Mucosa of descending colon (tissue), 3 donors: Measurements from ENCODE around the gene OSTN. TPM values are rescaled to one million over a fixed set of nuclear protein-coding genes. Genes with fewer than 3 reads are reported as not detected.

ENCODE experiments used
- ATAC-seq: fragments of 200-7000 bp; cut with Tn5 transposase; one replicate; pipeline ENCODE4 v1.9.1; 2020; ENCODE audit warnings: mild to moderate bottlenecking, moderate library complexity
- DNase-seq, 3 donors: peaks; one replicate each; pipeline ENCODE4 v3.0.0-alpha.2; 2020
- H3K36me3 ChIP-seq: fragments of 200-600 bp; one replicate; pipeline ENCODE4 v1.8.0; 2021; ENCODE audit warnings: low read depth, mild to moderate bottlenecking
- H3K4me1 ChIP-seq: fragments of 200-600 bp; one replicate; pipeline ENCODE4 v1.8.0; 2021; ENCODE audit warnings: low read depth, mild to moderate bottlenecking
- H3K4me3 ChIP-seq: fragments of 200-600 bp; one replicate; pipeline ENCODE4 v1.8.0; 2021; ENCODE audit warnings: mild to moderate bottlenecking
- H3K9me3 ChIP-seq: fragments of 200-600 bp; one replicate; pipeline ENCODE4 v1.8.0; 2021; ENCODE audit warnings: mild to moderate bottlenecking
- CTCF ChIP-seq: fragments of 200-600 bp; IDR thresholded peaks from one replicate; pipeline ENCODE4 v1.8.0; 2022; ENCODE audit warnings: antibody characterized with exemption, mild to moderate bottlenecking
- intact Hi-C, 2 donors: fragments of 100-400 bp; cut with DNase I in 1 of 2; cut with micrococcal nuclease in 1 of 2; formaldehyde crosslinking; loops; one replicate each; pipeline versions ENCODE4 v1.11.0 to v1.11.1; 2022; cut with DNase I, micrococcal nuclease
- total RNA-seq, 3 donors: library from RNA; stranded (reverse); fragmentation: NEBNext Ultra II Directional in 2 of 3; extraction: Animal tissue kit (Norgen Biotek cat#: 25700) in 2 of 3; gene quantifications; one replicate each; pipeline versions ENCODE4 v1.2.1 to v1.2.4, GENCODE V29; 2021 to 2023
- donor health status: DM: no; HTN: no; CAD: no; lungs with moderate emphysema.
- donor health status: DM: no; HTN: no; CAD: no.
- donor health status: DM: no; HTN: yes; CAD: no.

The OSTN gene
- total RNA-seq, 3 donors from 2014 or later, result not detected

DNA sequence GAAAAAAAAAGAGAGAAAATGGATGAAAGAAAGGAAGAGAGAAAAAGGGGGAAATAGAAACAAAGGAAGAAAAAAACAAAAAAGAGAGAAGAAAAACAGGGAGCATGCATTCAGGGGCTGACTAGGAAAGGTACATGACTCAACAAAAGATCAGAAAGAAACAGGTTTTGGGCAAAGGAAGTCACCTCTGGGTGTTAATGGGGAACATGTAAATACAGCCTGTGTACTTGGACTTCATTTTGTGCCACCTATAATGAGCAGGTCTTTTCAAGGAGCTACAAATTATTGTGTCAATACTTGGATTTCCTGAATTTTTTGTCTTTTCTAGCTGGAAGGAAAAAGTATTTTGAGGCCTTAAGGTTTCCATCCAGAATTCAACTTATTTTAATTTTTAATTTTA is 76.7 kb downstream of the OSTN start:
- ATAC-seq (no peak), DNase-seq (no peak)
- H3K9me3 ChIP-seq, result no peaks in the 10 kb centered on the region
- no peak overlapping the region for H3K4me3 ChIP-seq
- intact Hi-C loops, result no loop called here
- H3K4me1 ChIP-seq, result no peaks in the 10 kb centered on the region
- no peaks in the 10 kb centered on the region for H3K36me3 ChIP-seq
- TF ChIP-seq CTCF, result no peak

GRCh38 chr3:191280111-191280510 is 81.1 kb downstream of the OSTN start:
- H3K4me3 ChIP-seq, result no peak overlapping the region
- TF ChIP-seq CTCF, result no peak
- no peaks in the 10 kb centered on the region for H3K9me3 ChIP-seq
- intact Hi-C loops, result no loop called here
- H3K4me1 ChIP-seq, result no peaks in the 10 kb centered on the region
- DNase-seq (no peak), ATAC-seq (no peak)
- H3K36me3 ChIP-seq, result no peaks in the 10 kb centered on the region

GRCh38 chr3:191280882-191281281 is 81.8 kb downstream of the OSTN start:
- intact Hi-C loops, result no loop called here
- Histone ChIP-seq H3K9me3 (no peaks in the 10 kb centered on the region), H3K36me3 (no peaks in the 10 kb centered on the region), H3K4me1 (no peaks in the 10 kb centered on the region), H3K4me3 (no peak overlapping the region)
- DNase-seq (no peak), ATAC-seq (no peak)
- no peak for TF ChIP-seq CTCF

DNA sequence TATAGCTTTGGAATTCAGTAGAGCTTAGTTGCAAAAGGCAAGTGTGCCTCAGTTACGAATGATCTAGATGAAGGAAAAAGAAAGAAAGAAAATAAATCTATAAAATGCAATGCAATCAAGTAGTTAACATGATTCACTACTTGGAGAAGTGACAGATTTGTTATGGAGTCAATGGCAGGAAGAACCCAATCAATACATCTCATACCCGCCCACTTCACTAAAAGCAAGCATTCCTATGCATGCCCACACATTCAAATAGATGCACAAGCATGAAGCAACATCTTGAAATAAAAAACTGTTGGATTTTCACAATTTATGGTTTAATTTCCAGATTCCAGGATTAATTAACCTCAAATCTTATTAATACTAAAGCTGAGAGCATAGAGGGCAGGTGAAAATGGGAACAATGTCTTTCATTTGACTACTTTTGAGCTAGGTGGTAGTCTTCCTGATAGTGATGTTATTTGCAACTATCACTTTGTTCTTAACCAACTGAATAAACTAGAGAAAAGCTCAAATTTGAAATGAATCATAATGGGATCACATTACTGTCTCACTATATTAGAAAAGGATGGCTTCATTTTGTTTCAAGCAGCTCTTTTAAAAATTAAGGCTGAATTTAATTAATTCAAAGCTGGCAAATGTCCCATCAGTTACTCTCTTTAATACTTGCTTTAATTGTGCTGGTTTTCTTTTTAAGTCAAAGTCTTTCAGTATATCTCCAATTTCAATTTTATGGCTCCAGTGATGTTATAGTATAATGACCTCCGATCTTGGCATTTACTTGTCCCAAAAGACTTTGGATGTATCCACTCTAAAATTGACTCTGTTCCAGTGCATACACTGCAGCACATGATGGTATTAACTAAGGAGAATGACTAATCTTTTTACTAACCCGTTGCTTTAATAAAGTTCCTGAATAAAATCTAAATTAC is 83.5 kb downstream of the OSTN start:
- H3K4me3 ChIP-seq, result no peak overlapping the region
- ATAC-seq (no peak), DNase-seq (no peak)
- no peak for TF ChIP-seq CTCF
- no peaks in the 10 kb centered on the region for H3K36me3 ChIP-seq
- H3K9me3 ChIP-seq, result no peaks in the 10 kb centered on the region
- H3K4me1 ChIP-seq, result no peaks in the 10 kb centered on the region
- intact Hi-C loops, result no loop called here

DNA sequence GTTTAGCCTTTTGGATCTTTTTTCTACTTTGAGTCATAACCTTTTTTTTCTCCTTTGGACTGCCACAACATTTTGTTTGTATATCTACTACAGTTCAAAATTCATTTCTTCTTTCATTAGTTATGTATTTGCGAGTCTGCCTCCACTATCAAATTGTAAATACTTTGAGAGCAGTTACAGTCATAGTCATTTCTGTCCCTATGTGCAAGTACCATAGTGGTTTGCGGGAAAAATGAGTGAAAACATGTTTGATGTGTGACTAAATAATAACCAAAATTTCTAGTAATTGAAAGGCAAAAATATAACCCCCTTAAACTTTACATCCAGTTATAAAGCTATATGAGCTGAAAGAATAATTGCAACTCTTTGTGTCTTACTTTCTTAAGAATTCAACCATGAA is 84.4 kb downstream of the OSTN start:
- no peaks in the 10 kb centered on the region for H3K4me1 ChIP-seq
- ATAC-seq, result no peak
- DNase-seq, result no peak
- no peak for TF ChIP-seq CTCF
- no peaks in the 10 kb centered on the region for H3K36me3 ChIP-seq
- intact Hi-C loops, result no loop called here
- no peaks in the 10 kb centered on the region for H3K9me3 ChIP-seq
- H3K4me3 ChIP-seq, result no peak overlapping the region
